Measurements from ENCODE around the gene GRPEL1. TPM values are rescaled to one million over a fixed set of nuclear protein-coding genes. Genes with fewer than 3 reads are reported as not detected.

GRPEL1 gene
- total and polyA plus RNA-seq, 3 experiments from 2014 or later = 54.8 to 94.5 (median 94.0) TPM

DNA sequence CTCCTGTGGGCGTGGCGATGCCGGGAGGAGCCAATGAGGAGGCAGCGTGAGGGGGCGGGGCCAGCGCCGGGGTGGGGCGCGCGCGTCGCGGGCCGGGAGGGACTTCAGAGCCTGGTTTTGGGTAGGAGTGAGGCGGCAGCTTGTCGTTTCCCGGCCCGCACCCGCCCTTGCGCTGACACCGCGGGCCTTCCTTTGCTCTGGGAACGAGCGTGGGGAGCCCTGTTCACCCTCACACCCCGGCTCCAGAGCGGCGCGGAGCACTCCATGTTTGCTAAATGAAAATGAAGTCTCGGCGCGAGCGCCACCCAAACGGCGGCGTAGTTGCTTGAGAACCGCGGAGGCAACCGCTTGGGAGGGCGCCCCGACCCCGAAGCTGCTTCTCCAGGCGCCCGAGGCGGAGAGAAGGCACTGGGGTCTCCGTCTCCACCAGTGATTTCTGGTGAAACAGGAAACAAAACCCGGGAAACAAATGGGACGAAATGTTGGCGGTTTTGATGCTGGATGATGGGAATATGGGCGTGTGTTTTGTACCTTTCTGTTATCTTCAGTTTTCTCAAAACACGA is 497 bp upstream of the GRPEL1 start:
- peak overlapping the region; percentile 75 to 99 (median 94) for H3K27ac Mint-ChIP-seq
- Histone ChIP-seq H3K9me3 (ENCODE audit: low read length) (no peaks in the 10 kb centered on the region), H3K27me3 (ENCODE audit: insufficient read depth, low read length, poor library complexity, severe bottlenecking) (no peaks in the 10 kb centered on the region), H3K36me3 (ENCODE audit: insufficient read depth, low read length) (peaks cover 11% of the 10 kb centered on the region), H3K4me1 (ENCODE audit: insufficient read depth, low read length) (peaks cover 34% of the 10 kb centered on the region), H3K4me3 (ENCODE audit: low read length) (peak overlapping the region; percentile 82), H3K27ac (ENCODE audit: low read depth, low read length) (peak overlapping the region; percentile 79)
- H3K9me3 Mint-ChIP-seq = no peaks in the 10 kb centered on the region
- ChIA-PET POLR2A (interaction anchor here (0.5 to 4.6 kb wide), 19 partner anchors 11 to 871 kb away, joined by 3 to 82 read pairs (median 5); partner anchors contain the start of genes AFAP1, BLOC1S4, MRFAP1 and MRFAP1L1), CTCF (interaction anchor here (0.8 to 9.0 kb wide), 15 partner anchors 10 to 428 kb away, joined by 3 to 131 read pairs (median 7); partner anchors contain the start of genes BLOC1S4, MRFAP1 and TADA2B)
- peaks cover 0 to 7% of the 10 kb centered on the region in 2 donors for H3K27me3 Mint-ChIP-seq
- H3K36me3 Mint-ChIP-seq = peaks cover 0 to 27% (median 3%) of the 10 kb centered on the region in 3 donors
- H3K4me3 Mint-ChIP-seq = peak overlapping the region; percentile 91 to 96 (median 94)
- DNase-seq = no peak
- H3K4me1 Mint-ChIP-seq = peaks cover 39 to 61% (median 57%) of the 10 kb centered on the region in 3 donors

DNA sequence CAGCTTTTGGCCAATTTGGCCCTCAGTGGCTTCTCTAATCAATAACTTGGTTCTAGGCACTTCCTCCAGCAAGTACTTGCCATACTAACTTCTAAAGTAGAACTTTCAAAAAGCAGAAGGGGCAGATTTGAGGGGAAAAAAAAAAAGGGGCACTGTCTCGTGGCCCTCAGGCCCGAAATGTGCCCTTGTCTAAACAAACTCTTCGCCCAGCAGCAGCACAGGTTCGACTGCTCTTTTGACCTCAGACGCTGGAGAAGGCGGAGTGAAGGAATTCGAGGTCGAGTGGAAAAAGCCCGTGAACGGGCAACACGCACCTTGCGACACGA is 775 bp downstream of the GRPEL1 start:
- Histone ChIP-seq H3K27ac (ENCODE audit: low read depth, low read length) (peak overlapping the region; percentile 87), H3K9me3 (ENCODE audit: low read length) (no peaks in the 10 kb centered on the region), H3K4me3 (ENCODE audit: low read length) (peak overlapping the region; percentile 70), H3K27me3 (ENCODE audit: insufficient read depth, low read length, poor library complexity, severe bottlenecking) (no peaks in the 10 kb centered on the region), H3K36me3 (ENCODE audit: insufficient read depth, low read length) (peaks cover 20% of the 10 kb centered on the region), H3K4me1 (ENCODE audit: insufficient read depth, low read length) (peaks cover 34% of the 10 kb centered on the region)
- CTCF ChIA-PET = interaction anchor here (0.9 to 9.0 kb wide), 10 partner anchors 8 to 392 kb away, joined by 3 to 131 read pairs (median 8); partner anchors contain the start of genes BLOC1S4 and TADA2B
- Mint-ChIP-seq H3K4me1 (peaks cover 39 to 63% (median 57%) of the 10 kb centered on the region in 3 donors), H3K36me3 (peaks cover 0 to 38% (median 4%) of the 10 kb centered on the region in 3 donors), H3K9me3 (no peaks in the 10 kb centered on the region), H3K4me3 (peak overlapping the region; percentile 91 to 96 (median 94)), H3K27ac (peak overlapping the region; percentile 72 to 95 (median 89)), H3K27me3 (peaks cover 0 to 7% of the 10 kb centered on the region in 2 donors)
- POLR2A ChIA-PET = interaction anchor here (0.7 to 4.6 kb wide), 12 partner anchors 8 to 427 kb away, joined by 3 to 82 read pairs (median 6); partner anchors contain the start of genes MRFAP1, MRFAP1L1 and TADA2B
- DNase-seq = no peak

DNA sequence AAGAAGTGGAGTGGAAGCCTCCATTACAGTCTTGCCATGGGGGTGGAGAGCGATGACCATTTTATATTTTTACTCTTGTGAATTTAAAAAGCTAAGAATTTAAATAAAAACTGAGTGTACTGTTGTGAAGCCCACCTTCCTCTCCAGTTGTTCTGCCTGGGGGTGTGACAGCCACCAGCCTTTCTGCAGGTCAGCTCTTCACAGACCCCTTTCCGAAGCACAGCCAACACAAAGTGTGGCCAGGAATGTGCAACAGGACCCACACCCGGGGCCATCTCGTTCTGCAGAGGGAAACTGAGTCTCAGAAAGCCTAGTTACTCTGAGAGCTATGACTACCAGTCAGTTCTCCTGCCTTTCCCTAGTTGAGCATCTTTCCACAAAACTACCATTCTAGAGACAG is 1.4 kb downstream of the GRPEL1 start:
- POLR2A ChIA-PET = interaction anchor here (1.1 to 4.6 kb wide), 5 partner anchors 8 to 349 kb away, joined by 3 to 82 read pairs (median 10); partner anchors contain the start of gene TADA2B
- no peak for DNase-seq

DNA sequence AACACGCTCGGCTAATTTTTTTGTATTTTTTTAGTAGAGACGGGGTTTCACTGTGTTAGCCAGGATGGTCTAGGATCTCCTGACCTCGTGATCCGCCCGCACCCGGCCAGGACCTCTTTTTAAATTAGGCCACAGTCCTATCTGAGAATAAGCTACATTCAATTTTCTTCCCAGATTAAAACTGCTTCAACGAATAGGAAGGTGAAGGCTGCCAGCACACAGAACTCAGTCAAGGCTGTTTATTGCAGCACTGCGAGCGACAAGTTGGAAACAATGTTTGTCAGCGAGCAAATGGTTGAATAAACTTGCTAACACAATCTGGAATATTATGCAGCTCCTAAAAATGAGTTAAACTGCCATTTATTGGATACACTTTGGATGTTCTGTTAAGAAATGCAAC is 1.9 kb downstream of the GRPEL1 start:
- Histone ChIP-seq H3K27me3 (ENCODE audit: insufficient read depth, low read length, poor library complexity, severe bottlenecking) (no peaks in the 10 kb centered on the region), H3K36me3 (ENCODE audit: insufficient read depth, low read length) (peaks cover 31% of the 10 kb centered on the region), H3K27ac (ENCODE audit: low read depth, low read length) (no peak overlapping the region), H3K4me3 (ENCODE audit: low read length) (peak overlapping the region; percentile 70), H3K4me1 (ENCODE audit: insufficient read depth, low read length) (peaks cover 34% of the 10 kb centered on the region), H3K9me3 (ENCODE audit: low read length) (no peaks in the 10 kb centered on the region)
- peaks cover 0 to 5% of the 10 kb centered on the region in 2 donors for H3K27me3 Mint-ChIP-seq
- peaks cover 0 to 48% (median 7%) of the 10 kb centered on the region in 3 donors for H3K36me3 Mint-ChIP-seq
- H3K27ac Mint-ChIP-seq = peak overlapping the region in 3 of 8 donors; percentile 50 to 85 (median 72)
- peak overlapping the region; percentile 91 to 96 (median 94) for H3K4me3 Mint-ChIP-seq
- H3K4me1 Mint-ChIP-seq = peaks cover 39 to 63% (median 57%) of the 10 kb centered on the region in 3 donors
- ChIA-PET POLR2A (interaction anchor here (1.7 to 4.6 kb wide), 3 partner anchors 11 to 349 kb away, joined by 6 to 82 read pairs (median 10); partner anchors contain the start of gene TADA2B), CTCF (interaction anchor here (1.1 to 9.0 kb wide), 5 partner anchors 10 to 348 kb away, joined by 3 to 131 read pairs (median 30); partner anchors contain the start of genes BLOC1S4 and TADA2B)
- H3K9me3 Mint-ChIP-seq = no peaks in the 10 kb centered on the region
- DNase-seq = no peak

More for the DNA sequence above, 1.4 kb downstream of the GRPEL1 start:
- H3K9me3 ChIP-seq (ENCODE audit: low read length) = no peaks in the 10 kb centered on the region
- H3K27ac Mint-ChIP-seq = peak overlapping the region in 7 of 8 donors; percentile 72 to 95 (median 89)
- CTCF ChIA-PET = interaction anchor here (2.2 to 9.0 kb wide), 5 partner anchors 11 to 349 kb away, joined by 7 to 131 read pairs (median 30); partner anchors contain the start of genes BLOC1S4 and TADA2B
- H3K36me3 ChIP-seq (ENCODE audit: insufficient read depth, low read length) = peaks cover 26% of the 10 kb centered on the region
- H3K36me3 Mint-ChIP-seq = peaks cover 0 to 43% (median 4%) of the 10 kb centered on the region in 3 donors
- no peaks in the 10 kb centered on the region for H3K27me3 ChIP-seq (ENCODE audit: insufficient read depth, low read length, poor library complexity, severe bottlenecking)
- peak overlapping the region; percentile 70 for H3K4me3 ChIP-seq (ENCODE audit: low read length)
- peaks cover 34% of the 10 kb centered on the region for H3K4me1 ChIP-seq (ENCODE audit: insufficient read depth, low read length)
- H3K4me3 Mint-ChIP-seq = peak overlapping the region; percentile 91 to 96 (median 94)
- peak overlapping the region; percentile 87 for H3K27ac ChIP-seq (ENCODE audit: low read depth, low read length)
- H3K4me1 Mint-ChIP-seq = peaks cover 39 to 63% (median 57%) of the 10 kb centered on the region in 3 donors
- H3K9me3 Mint-ChIP-seq = no peaks in the 10 kb centered on the region
- H3K27me3 Mint-ChIP-seq = peaks cover 0 to 7% of the 10 kb centered on the region in 2 donors

DNA sequence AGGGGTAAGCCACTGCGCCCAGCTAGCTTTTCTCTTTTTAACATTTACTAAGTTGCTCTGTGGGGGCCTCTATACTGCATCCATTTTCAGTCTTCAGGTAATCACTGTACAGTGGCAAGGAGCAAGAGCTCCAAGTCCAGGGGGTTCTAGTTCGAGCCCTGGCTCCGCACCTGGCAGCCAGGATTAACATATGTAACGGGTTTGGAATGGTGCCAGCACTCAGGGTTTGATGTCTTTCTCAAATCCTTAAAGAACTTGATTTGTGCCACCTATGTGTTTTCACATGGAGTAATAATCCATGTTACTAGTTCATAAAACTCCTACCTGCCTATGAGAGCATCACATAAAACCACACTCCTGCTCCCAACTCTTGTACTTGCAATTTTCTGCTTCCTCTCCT is 4.5 kb downstream of the GRPEL1 start:
- H3K4me1 ChIP-seq (ENCODE audit: insufficient read depth, low read length) = peaks cover 24% of the 10 kb centered on the region
- Mint-ChIP-seq H3K36me3 (peaks cover 0 to 75% (median 7%) of the 10 kb centered on the region in 3 donors), H3K27ac (peak overlapping the region in 5 of 8 donors; percentile 32 to 68 (median 38)), H3K4me3 (peak overlapping the region in 1 of 7 donors; percentile 36), H3K9me3 (no peaks in the 10 kb centered on the region), H3K4me1 (peaks cover 28 to 52% (median 45%) of the 10 kb centered on the region in 3 donors), H3K27me3 (peaks cover 0 to 4% of the 10 kb centered on the region in 2 donors)
- H3K9me3 ChIP-seq (ENCODE audit: low read length) = no peaks in the 10 kb centered on the region
- H3K27ac ChIP-seq (ENCODE audit: low read depth, low read length) = no peak overlapping the region
- no peak overlapping the region for H3K4me3 ChIP-seq (ENCODE audit: low read length)
- no peak for DNase-seq
- ChIA-PET POLR2A (interaction anchor here (1.6 kb wide), 1 partner anchor 20 kb away, joined by 5 read pairs; the partner anchor contains the start of gene TADA2B), CTCF (interaction anchor here (1.0 to 3.3 kb wide), 4 partner anchors 13 to 38 kb away, joined by 3 to 9 read pairs (median 6); partner anchors contain the start of gene TADA2B)
- no peaks in the 10 kb centered on the region for H3K27me3 ChIP-seq (ENCODE audit: insufficient read depth, low read length, poor library complexity, severe bottlenecking)
- H3K36me3 ChIP-seq (ENCODE audit: insufficient read depth, low read length) = peaks cover 48% of the 10 kb centered on the region

DNA sequence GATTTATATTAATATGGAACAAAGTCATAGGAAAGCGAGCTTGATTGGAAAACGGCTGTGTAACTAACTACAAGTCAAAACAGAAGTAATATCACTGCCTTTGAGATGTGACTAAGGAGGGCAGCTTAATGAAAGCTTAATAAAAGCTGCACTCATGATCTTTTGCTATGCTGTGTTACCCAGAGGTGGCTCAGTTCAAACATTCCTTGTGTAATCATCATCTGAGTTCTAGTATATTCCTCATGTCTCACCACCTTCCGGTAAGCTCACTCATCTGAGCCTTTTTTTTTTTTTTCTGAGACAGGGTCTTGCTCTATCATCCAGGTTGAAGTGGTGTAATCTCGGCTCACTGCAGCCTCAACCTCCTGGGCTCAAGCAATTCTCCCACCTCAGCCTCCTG is 5.0 kb downstream of the GRPEL1 start:
- no peak overlapping the region for H3K27ac ChIP-seq (ENCODE audit: low read depth, low read length)
- ChIA-PET POLR2A (interaction anchor here (0.6 to 1.6 kb wide), 2 partner anchors 20 to 159 kb away, joined by 5 to 9 read pairs; partner anchors contain the start of gene TADA2B), CTCF (interaction anchor here (0.9 to 3.3 kb wide), 6 partner anchors 8 to 39 kb away, joined by 3 to 9 read pairs (median 5); partner anchors contain the start of gene TADA2B)
- H3K27me3 ChIP-seq (ENCODE audit: insufficient read depth, low read length, poor library complexity, severe bottlenecking) = no peaks in the 10 kb centered on the region
- DNase-seq = no peak
- peaks cover 0 to 2% of the 10 kb centered on the region in 2 donors for H3K27me3 Mint-ChIP-seq
- peaks cover 0 to 74% (median 7%) of the 10 kb centered on the region in 3 donors for H3K36me3 Mint-ChIP-seq
- peaks cover 48% of the 10 kb centered on the region for H3K36me3 ChIP-seq (ENCODE audit: insufficient read depth, low read length)
- H3K4me3 Mint-ChIP-seq = no peak overlapping the region
- H3K4me1 ChIP-seq (ENCODE audit: insufficient read depth, low read length) = peaks cover 24% of the 10 kb centered on the region
- H3K9me3 Mint-ChIP-seq = no peaks in the 10 kb centered on the region
- H3K9me3 ChIP-seq (ENCODE audit: low read length) = no peaks in the 10 kb centered on the region
- peaks cover 24 to 47% (median 42%) of the 10 kb centered on the region in 3 donors for H3K4me1 Mint-ChIP-seq
- peak overlapping the region in 1 of 8 donors; percentile 57 for H3K27ac Mint-ChIP-seq
- H3K4me3 ChIP-seq (ENCODE audit: low read length) = no peak overlapping the region

DNA sequence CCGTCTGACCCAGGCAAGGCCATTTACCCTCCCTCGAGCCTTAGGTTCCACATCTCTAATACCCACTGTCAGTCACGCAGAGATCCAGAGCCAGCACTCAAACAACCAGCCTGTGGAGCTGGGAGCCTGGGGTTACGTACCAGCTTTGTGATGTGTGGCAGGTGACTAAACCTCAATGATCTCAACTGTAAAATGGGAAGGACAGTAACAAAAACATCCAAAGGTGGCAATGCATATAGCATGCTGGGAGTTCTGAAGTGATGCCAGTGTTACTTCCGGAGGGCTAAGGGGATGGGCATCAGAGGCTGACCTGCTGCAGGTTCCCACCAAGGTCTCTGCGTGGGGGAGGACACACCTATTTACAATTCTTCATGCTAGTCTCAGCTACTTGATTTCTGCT is 6.0 kb downstream of the GRPEL1 start:
- peaks cover 0 to 75% (median 7%) of the 10 kb centered on the region in 3 donors for H3K36me3 Mint-ChIP-seq
- CTCF ChIA-PET = interaction anchor here (0.9 to 3.3 kb wide), 4 partner anchors 9 to 18 kb away, joined by 3 to 9 read pairs (median 8); partner anchors contain the start of gene TADA2B
- no peaks in the 10 kb centered on the region for H3K27me3 ChIP-seq (ENCODE audit: insufficient read depth, low read length, poor library complexity, severe bottlenecking)
- peaks cover 48% of the 10 kb centered on the region for H3K36me3 ChIP-seq (ENCODE audit: insufficient read depth, low read length)
- DNase-seq = peak in 1 of 5 donors; percentile 29
- H3K27ac Mint-ChIP-seq = no peak overlapping the region
- peak overlapping the region in 1 of 7 donors; percentile 60 for H3K4me3 Mint-ChIP-seq
- peaks cover 18% of the 10 kb centered on the region for H3K4me1 ChIP-seq (ENCODE audit: insufficient read depth, low read length)
- no peak overlapping the region for H3K27ac ChIP-seq (ENCODE audit: low read depth, low read length)
- H3K9me3 Mint-ChIP-seq = no peaks in the 10 kb centered on the region
- no peaks in the 10 kb centered on the region for H3K9me3 ChIP-seq (ENCODE audit: low read length)
- H3K4me3 ChIP-seq (ENCODE audit: low read length) = no peak overlapping the region
- POLR2A ChIA-PET = no interaction called here
- H3K4me1 Mint-ChIP-seq = peaks cover 19 to 40% (median 37%) of the 10 kb centered on the region in 3 donors
- peaks cover 0 to 1% of the 10 kb centered on the region in 2 donors for H3K27me3 Mint-ChIP-seq
